Esophagus mucosa (tissue), 1 donor: ENCODE data around the gene PIKFYVE. TPM values are rescaled to one million over a fixed set of nuclear protein-coding genes. Genes with fewer than 3 reads are reported as not detected.
"Not testable (repeated sequence)": the region's sequence is repeated elsewhere in the genome, so short reads cannot be mapped to it uniquely, and the experiment has no call there.

Experiments
- ATAC-seq: fragments of 200-7000 bp; cut with Tn5 transposase; one replicate; pipeline ENCODE4 v1.9.1; 2020
- total RNA-seq: library from RNA; stranded (reverse); gene quantifications from one replicate; pipeline ENCODE4 v1.2.4, GENCODE V29; 2023
- donor health status: DM: yes; HTN: yes; CAD: no.

PIKFYVE gene
- total RNA-seq, 1 donor from 2014 or later: 12.0 TPM

- ATAC-seq: peak; percentile 26
Observed at GRCh38 chr2:208360259-208361076, 94.4 kb downstream of the PIKFYVE start.

- no peak for ATAC-seq
Observed at GRCh38 chr2:208361077-208361441, 95.0 kb downstream of the PIKFYVE start.

- no peak for ATAC-seq
Observed at GRCh38 chr2:208363485-208363884, 97.4 kb downstream of the PIKFYVE start.

- no peak for ATAC-seq
Observed at GRCh38 chr2:208366215-208367127, 100.4 kb downstream of the PIKFYVE start.

GRCh38 chr2:208369091-208369490, 103.0 kb downstream of the PIKFYVE start:
- ATAC-seq: no peak

GRCh38 chr2:208370881-208371633, 105.0 kb downstream of the PIKFYVE start:
- no peak for ATAC-seq

GRCh38 chr2:208371634-208371935, 105.5 kb downstream of the PIKFYVE start:
- ATAC-seq: no peak

- no peak for ATAC-seq
Observed at GRCh38 chr2:208373460-208374089, 107.5 kb downstream of the PIKFYVE start.

- ATAC-seq: no peak
Observed at GRCh38 chr2:208375491-208376068, 109.5 kb downstream of the PIKFYVE start.

GRCh38 chr2:208377344-208377860, 111.3 kb downstream of the PIKFYVE start:
- ATAC-seq: not testable (repeated sequence)

GRCh38 chr2:208379192-208379591, 113.1 kb downstream of the PIKFYVE start:
- ATAC-seq: no peak

GRCh38 chr2:208384637-208385036, 118.6 kb downstream of the PIKFYVE start:
- no peak for ATAC-seq

GRCh38 chr2:208386541-208386940, 120.5 kb downstream of the PIKFYVE start:
- no peak for ATAC-seq

- no peak for ATAC-seq
Observed at GRCh38 chr2:208389940-208390339, 123.9 kb downstream of the PIKFYVE start.

- ATAC-seq: no peak
Observed at GRCh38 chr2:208392300-208392699, 126.2 kb downstream of the PIKFYVE start.

GRCh38 chr2:208396796-208397195, 130.7 kb downstream of the PIKFYVE start:
- not testable (repeated sequence) for ATAC-seq

- ATAC-seq: no peak
Observed at GRCh38 chr2:208399201-208399600, 133.1 kb downstream of the PIKFYVE start.

- ATAC-seq: peak; percentile 17
Observed at GRCh38 chr2:208406474-208407451, 140.7 kb downstream of the PIKFYVE start, which contains the start of gene PTH2R. Gene PTH2R, plus strand, starts transcription at chr2:208406792. Its CDS starts 252 bp downstream, at chr2:208407044.

- peak; percentile 43 for ATAC-seq
Observed at GRCh38 chr2:208407667-208408066, 141.6 kb downstream of the PIKFYVE start.
